T-helper 2 cell (primary cell): ENCODE results near the gene FGF21.
"Not testable (repeated sequence)": the region's sequence is repeated elsewhere in the genome, so short reads cannot be mapped to it uniquely, and the experiment has no call there.

Experiments used
- DNase-seq, 5 experiments: peaks; one replicate each; pipeline versions ENCODE4 v3.0.0 to v3.0.0-alpha.2; 2012 to 2022
- total RNA-seq, 2 donors: gene quantifications; one replicate each; lab custom pipeline; 2026; lab: John Stamatoyannopoulos, UW

Gene FGF21, protein sequence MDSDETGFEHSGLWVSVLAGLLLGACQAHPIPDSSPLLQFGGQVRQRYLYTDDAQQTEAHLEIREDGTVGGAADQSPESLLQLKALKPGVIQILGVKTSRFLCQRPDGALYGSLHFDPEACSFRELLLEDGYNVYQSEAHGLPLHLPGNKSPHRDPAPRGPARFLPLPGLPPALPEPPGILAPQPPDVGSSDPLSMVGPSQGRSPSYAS
- 0 reads per million in 2 donors for total RNA-seq

DNA sequence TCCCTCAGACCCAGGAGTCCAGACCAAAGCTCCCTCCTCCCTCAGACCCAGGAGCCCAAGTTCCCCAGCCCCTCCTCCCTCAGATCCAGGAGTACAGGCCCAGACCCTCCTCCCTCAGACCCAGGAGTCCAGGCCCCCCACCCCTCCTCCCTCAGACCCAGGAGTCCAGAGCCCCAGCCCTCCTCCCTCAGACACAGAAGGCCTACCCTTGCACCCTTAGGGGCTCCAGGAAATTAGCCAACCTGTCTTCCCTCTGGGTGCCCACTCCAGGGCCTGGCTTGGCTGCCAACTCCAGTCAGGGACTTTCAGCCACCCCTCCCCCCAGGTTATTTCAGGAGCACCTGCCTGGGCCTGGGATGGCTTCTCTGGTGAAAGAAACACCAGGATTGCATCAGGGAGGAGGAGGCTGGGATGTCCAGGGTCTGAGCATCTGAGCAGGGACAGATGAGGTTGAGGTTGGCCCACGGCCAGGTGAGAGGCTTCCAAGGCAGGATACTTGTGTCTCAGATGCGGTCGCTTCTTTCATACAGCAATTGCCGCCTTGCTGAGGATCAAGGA is at the start of gene FGF21:
FGF21 (plus strand) TSS at position 441 of the 558 bp plus-strand sequence. CDS start 713 bp downstream, outside the sequence.
- DNase-seq: no peak

DNA sequence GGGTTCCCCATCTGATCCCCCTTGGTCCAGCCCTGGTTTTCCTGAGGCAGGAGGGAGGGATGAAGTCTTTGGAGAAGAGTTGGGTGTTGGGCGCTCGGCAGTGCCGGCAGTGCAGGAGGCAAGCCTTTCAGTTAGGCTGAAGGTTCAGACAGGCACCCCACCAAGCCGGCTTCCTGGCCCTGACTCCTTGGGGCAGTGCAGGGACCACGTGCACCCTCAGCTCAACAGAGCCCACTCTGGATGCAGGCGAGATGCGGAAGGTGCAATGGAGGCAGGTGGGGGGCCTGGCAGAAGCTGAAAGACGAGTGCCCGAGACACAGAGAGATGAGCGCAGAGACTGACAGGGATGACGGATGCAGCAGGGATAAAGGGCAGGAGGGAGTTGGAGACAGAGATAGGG is 46.9 kb upstream of the FGF21 start:
- no peak for DNase-seq

DNA sequence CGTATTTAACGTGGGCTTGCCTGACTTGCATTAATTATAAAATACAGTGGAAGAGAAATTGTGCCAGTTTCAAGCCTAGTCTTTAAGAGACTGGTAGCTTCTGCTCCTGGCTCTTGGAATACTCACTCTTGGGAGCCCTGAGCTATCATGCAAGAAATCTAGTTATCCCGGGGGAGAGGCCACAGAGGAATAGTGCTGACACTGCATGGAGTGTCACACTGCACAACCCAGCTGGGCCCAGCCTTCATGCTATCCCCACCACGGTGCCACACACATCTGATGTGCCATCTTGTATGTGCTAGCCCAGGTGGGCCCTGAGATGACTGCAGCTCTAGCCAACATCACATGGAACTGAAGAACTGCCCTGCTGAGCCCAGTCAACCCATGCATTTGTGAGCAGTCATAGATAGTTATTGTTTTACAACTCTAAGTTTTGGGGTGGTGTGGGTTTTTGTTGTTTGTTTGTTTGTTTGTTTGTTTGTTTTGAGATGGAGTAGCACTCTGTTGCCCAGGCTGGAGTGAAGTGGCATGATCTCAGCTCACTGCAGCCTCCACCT is 44.1 kb upstream of the FGF21 start:
- DNase-seq: no peak

- peak in 1 of 5 experiments; percentile 25 for DNase-seq
Observed at GRCh38 chr19:48713041-48713863, 42.1 kb upstream of the FGF21 start.

- peak; percentile 90 to 100 (median 96) for DNase-seq
Observed at GRCh38 chr19:48713864-48714755, 41.2 kb upstream of the FGF21 start.

DNA sequence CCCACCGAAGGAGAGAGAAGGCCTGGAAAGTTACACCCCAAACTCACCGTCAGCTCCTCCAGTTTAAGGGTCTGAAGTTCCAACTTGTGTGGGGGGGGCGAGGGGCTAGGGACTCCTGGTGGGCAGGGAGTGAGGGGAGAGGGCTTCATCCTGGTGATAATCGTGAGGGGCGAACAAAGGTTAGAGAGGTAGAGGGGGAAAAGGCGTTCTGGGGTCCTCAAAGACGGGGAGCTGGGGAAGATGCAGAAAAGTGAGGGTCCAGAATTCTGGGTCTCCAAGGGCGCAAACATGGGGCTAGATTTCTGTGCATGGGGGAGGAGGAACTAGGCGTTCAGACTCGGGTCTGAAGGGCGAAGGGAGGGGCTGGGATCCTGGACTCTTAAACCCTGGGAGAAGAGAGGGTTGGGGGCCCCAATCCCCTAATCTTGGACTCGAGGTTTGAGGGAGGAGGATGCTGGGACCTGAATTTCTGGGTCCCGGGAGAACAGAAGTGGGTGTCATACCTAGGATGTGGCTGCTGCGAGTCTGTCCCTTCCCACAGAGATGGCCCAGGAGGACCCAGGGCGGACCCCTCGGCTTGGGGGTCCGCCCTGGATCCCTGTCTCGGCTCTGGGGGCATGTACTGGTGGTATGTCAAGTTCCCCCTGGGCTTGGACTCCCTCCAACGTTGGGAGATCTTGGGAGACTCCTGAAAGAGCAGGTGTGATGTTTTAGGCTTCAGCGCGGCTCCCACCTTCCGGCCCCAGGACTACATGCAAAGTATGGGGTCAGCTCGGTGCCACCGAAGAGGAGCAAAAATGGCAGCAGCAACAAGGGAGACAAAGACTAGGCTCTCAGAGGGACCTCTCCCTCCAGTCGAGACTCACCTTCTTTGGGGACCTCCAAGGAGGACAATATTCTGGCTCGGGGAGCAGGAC is 40.3 kb upstream of the FGF21 start:
- no peak for DNase-seq

- DNase-seq: no peak
Observed at GRCh38 chr19:48715681-48716171, 39.6 kb upstream of the FGF21 start.

DNA sequence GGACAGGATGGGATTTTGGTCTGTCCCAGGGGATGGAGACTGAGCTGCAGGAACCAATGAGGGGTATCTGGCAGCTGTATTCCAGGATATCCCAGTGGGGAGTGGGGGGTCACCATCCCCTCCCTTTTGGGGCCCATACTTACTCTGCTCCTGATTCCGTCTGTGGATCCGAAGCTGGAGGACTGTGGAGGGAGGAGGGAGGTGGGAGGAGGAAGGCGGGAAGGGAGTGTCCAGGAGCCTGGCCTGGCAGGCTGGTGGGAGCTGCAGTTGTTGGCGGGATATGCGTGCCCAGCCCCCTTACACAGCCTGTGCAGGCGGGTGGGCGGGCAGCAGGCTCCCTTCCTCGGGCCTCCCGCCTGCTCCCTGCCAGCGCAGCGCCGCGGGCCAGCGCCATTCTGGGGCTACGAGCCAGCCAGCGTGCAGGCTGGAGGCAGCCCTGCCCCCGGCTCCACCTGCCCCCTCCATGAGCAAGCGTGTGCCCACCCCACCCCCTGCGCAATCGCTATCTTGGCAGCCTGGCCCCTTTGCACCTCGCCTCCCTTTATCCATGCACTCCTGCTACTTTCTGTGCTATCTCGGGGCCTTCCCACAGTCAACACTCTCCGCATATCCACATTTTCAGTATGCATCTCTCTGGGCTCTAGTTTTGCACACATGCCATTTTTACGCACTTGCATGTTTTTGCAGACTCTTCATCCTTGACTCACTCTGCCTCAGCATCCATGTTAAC is 38.6 kb upstream of the FGF21 start:
- no peak for DNase-seq

DNA sequence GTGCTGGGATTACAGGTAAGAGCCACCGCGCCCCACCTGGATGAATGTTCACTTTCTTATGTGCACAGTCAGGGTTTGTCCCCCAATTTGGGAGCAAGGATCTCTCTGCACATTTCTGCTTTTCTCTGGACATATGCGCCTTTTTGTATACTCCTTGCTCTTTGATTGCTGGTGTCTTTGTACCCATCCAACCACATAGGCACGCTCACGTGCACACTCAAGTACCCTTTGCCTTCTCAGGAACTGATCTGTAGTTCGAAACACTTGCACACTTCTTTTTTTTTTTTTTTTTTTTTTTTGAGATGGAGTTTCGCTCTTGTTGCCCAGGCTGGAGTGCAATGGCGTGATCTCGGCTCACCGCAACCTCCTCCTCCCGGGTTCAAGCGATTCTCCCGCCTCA is 37.2 kb upstream of the FGF21 start:
- not testable (repeated sequence) for DNase-seq

DNA sequence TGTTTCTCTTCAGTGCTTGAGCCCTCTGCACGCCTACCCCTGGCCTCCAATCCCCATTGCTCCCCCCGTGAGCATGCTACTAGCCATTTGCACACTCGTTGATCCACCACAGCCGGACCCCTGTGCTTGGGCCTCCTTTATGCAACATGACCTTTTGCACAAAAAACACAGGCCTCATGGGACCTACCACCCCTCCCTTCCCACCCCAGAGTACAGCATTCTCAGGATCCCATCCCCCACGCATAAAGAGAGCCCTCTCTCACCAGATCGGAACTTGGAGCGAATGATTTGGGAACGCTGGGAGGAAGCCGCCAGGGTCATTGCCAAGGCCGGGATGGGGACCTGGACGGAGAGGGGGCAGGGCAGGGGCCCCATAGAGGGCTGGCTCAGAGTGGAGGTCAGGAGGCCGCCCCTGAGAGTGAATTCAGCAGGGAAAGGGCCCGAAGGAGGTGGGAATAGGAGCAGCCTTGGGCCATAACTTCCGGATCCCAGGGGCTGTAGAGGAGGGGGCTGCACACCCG is 36.6 kb upstream of the FGF21 start:
- no peak for DNase-seq

GRCh38 chr19:48719263-48720171 is 35.8 kb upstream of the FGF21 start, which contains the start of gene MAMSTR:
MAMSTR (minus strand) TSS chr19:48719725; CDS start chr19:48719031, 694 bp downstream.
- DNase-seq: no peak

- no peak for DNase-seq
Observed at GRCh38 chr19:48720251-48720612, 35.1 kb upstream of the FGF21 start.

DNA sequence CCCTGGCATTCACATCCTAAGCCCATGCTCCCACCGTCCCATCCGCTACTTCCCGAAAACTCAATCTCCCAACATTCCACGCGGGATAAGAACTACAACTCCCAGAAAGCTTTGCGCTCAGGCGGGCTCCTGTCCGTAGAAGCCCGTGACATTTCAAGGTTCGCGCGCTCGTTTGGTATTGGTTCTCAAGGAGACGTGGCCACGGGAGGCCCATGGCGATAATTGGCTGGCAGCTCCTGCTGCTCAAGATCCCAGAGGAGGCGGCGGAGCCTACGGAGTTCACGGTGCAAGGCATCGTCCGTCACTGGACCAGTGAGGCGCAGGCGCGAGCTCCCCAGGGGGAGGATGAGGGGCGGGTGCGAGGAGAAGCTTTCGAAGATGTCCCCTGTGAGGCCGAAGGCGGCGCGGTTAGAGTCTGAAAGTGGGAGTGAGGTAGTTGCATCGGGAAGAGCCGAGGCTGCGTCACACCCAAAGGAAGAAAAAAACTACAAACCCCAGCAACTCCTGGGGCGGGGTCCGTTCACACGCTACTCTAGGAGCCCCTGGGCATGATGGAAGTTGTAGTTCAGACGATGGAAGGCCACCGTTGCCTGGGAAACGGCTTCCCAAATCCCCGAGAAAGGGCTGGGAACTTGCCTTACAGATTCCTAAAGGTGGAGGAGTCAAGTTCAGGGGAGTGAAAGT is 34.6 kb upstream of the FGF21 start:
- peak; percentile 69 to 98 (median 87) for DNase-seq

- DNase-seq: no peak
Observed at GRCh38 chr19:48722196-48722708, 33.1 kb upstream of the FGF21 start.

DNA sequence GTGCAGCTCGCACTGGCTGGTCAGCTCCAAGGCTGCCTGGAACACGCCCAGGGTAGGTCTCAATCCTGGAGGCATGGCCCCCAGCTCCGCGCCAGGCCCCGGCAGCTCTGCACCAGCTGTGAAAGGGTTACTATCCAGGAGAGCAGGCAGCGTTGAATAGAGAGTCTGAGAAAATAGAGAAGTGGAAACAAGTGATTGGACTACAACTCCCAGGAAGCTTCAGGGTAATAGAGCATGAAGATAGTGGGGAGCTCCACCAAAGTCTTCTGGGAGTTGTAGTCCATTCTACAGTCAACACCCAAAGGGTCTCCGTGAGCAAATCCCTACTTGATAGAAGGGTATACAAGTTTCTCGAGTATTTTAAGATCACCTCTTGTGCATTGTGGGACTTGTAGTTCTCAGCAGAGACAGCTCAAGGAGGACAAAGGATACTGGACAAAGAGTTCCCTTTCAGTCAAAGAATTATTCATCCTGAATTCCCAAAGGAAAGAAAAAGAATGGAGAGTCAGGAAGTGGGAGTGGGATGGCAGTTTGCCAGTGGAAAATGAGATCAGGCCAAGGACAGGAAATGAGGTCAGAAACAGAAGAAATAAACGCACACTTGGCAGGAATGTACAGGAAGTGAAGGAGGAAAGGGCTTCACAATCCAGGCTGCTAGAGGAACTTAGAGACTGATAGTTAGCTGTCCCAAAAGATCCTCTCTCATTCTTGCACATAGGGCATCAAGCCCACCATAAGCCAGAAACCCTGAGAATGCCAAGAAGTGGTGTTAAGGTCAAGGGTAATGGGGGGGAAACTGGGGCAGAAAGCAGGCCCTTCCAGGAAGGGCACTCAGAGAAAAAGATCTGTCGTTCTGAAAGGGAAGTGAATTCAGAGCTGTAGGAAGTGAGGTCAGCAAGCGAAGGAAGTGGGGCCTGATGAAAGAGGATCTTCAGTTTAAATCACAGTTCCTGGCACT is 30.2 kb upstream of the FGF21 start:
- peak in 2 of 5 experiments; percentile 40 to 74 for DNase-seq

GRCh38 chr19:48726556-48726955 is 28.8 kb upstream of the FGF21 start:
- peak in 2 of 5 experiments; percentile 31 to 90 for DNase-seq
